ENCODE measurements around the gene AMPD2. TPM values are rescaled to one million over a fixed set of nuclear protein-coding genes. Genes with fewer than 3 reads are reported as not detected.
A peak's percentile ranks its signal among the peaks of the same experiment; 100 is the strongest.

Gene AMPD2
- total RNA-seq: 49.5 TPM

- DNase-seq (ENCODE audit: low spot score) (peak; percentile 88), ATAC-seq (peak; percentile 79)
- intact Hi-C loops (cut with DNase I): no loop called here
Observed at GRCh38 chr1:109619576-109620400, at the start of gene AMPD2, which contains the start of gene GNAT2. AMPD2 (plus strand) TSS chr1:109619837; CDS start chr1:109621176, 1,339 bp downstream. GNAT2 (minus strand) TSS chr1:109619616; CDS start chr1:109612870, 6,746 bp downstream.

GRCh38 chr1:109570414-109570813 is 49.2 kb upstream of the AMPD2 start:
- intact Hi-C loops (cut with DNase I): no loop called here
- ATAC-seq (no peak), DNase-seq (ENCODE audit: low spot score) (no peak)

GRCh38 chr1:109573785-109574184 is 45.9 kb upstream of the AMPD2 start:
- ATAC-seq (no peak), DNase-seq (ENCODE audit: low spot score) (no peak)
- intact Hi-C loops (cut with DNase I): loop anchor here (1.0 kb wide), 1 partner anchor 8 kb away; no protein-coding TSS in a partner anchor

GRCh38 chr1:109578947-109579443 is 40.6 kb upstream of the AMPD2 start:
- intact Hi-C loops (cut with DNase I): no loop called here
- ATAC-seq (no peak), DNase-seq (ENCODE audit: low spot score) (no peak)

- intact Hi-C loops (cut with DNase I): no loop called here
- ATAC-seq: no peak
- DNase-seq (ENCODE audit: low spot score): no peak
Observed at GRCh38 chr1:109579491-109579890, 40.1 kb upstream of the AMPD2 start.

- intact Hi-C loops (cut with DNase I): no loop called here
- no peak for ATAC-seq
- no peak for DNase-seq (ENCODE audit: low spot score)
Observed at GRCh38 chr1:109582021-109582420, 37.6 kb upstream of the AMPD2 start.

- intact Hi-C loops (cut with DNase I): no loop called here
- DNase-seq (ENCODE audit: low spot score): no peak
- no peak for ATAC-seq
Observed at GRCh38 chr1:109584766-109585165, 34.9 kb upstream of the AMPD2 start.

- ATAC-seq: no peak
- intact Hi-C loops (cut with DNase I): no loop called here
- DNase-seq (ENCODE audit: low spot score): no peak
Observed at GRCh38 chr1:109586055-109586454, 33.6 kb upstream of the AMPD2 start.

GRCh38 chr1:109589177-109589576 is 30.5 kb upstream of the AMPD2 start:
- ATAC-seq: no peak
- intact Hi-C loops (cut with DNase I): no loop called here
- no peak for DNase-seq (ENCODE audit: low spot score)

GRCh38 chr1:109589679-109590078 is 30.0 kb upstream of the AMPD2 start:
- intact Hi-C loops (cut with DNase I): no loop called here
- DNase-seq (ENCODE audit: low spot score) (no peak), ATAC-seq (no peak)

GRCh38 chr1:109592916-109593315 is 26.7 kb upstream of the AMPD2 start:
- intact Hi-C loops (cut with DNase I): no loop called here
- no peak for ATAC-seq
- DNase-seq (ENCODE audit: low spot score): no peak

GRCh38 chr1:109595531-109595930 is 24.1 kb upstream of the AMPD2 start:
- no peak for DNase-seq (ENCODE audit: low spot score)
- intact Hi-C loops (cut with DNase I): no loop called here
- no peak for ATAC-seq

- DNase-seq (ENCODE audit: low spot score) (no peak), ATAC-seq (no peak)
- intact Hi-C loops (cut with DNase I): no loop called here
Observed at GRCh38 chr1:109598156-109598555, 21.5 kb upstream of the AMPD2 start.

GRCh38 chr1:109598655-109599054 is 21.0 kb upstream of the AMPD2 start:
- intact Hi-C loops (cut with DNase I): no loop called here
- DNase-seq (ENCODE audit: low spot score) (no peak), ATAC-seq (no peak)

- intact Hi-C loops (cut with DNase I): no loop called here
- DNase-seq (ENCODE audit: low spot score) (no peak), ATAC-seq (no peak)
Observed at GRCh38 chr1:109603229-109603628, 16.4 kb upstream of the AMPD2 start.

- no peak for DNase-seq (ENCODE audit: low spot score)
- ATAC-seq: no peak
- intact Hi-C loops (cut with DNase I): no loop called here
Observed at GRCh38 chr1:109605381-109605780, 14.3 kb upstream of the AMPD2 start.

GRCh38 chr1:109609881-109610280 is 9.8 kb upstream of the AMPD2 start:
- DNase-seq (ENCODE audit: low spot score): no peak
- intact Hi-C loops (cut with DNase I): no loop called here
- no peak for ATAC-seq

GRCh38 chr1:109610609-109611307 is 8.9 kb upstream of the AMPD2 start:
- intact Hi-C loops (cut with DNase I): no loop called here
- ATAC-seq: no peak

GRCh38 chr1:109611308-109611990 is 8.2 kb upstream of the AMPD2 start:
- no peak for ATAC-seq
- intact Hi-C loops (cut with DNase I): no loop called here
- DNase-seq (ENCODE audit: low spot score): no peak

More at GRCh38 chr1:109610609-109611307, 8.9 kb upstream of the AMPD2 start:
- no peak for DNase-seq (ENCODE audit: low spot score)
